SK-N-SH treated with all-trans-retinoic acid at 6 μM for 48 hours (cell line): ENCODE results near the gene HSD3B1.
A peak's percentile ranks its signal among the peaks of the same experiment; 100 is the strongest.

Experiments
- ATAC-seq: fragments of 200-7000 bp; cut with Tn5 transposase; 3 replicates; pipeline ENCODE4 v1.9.1; 2020; ENCODE audit warnings: mild to moderate bottlenecking, moderate library complexity
- ARNTL ChIP-seq: fragments of 450-650 bp; formaldehyde crosslinking; IDR thresholded peaks from 2 replicates; pipeline ENCODE4 v1.5.0; 2020; ENCODE audit warnings: low read depth, mild to moderate bottlenecking, moderate library complexity, borderline replicate concordance
- BACH2 ChIP-seq: fragments of 250-450 bp; sonication (Bioruptor Pico); IDR thresholded peaks from 2 replicates; pipeline ENCODE4 v1.9.0; 2021; ENCODE audit warnings: mild to moderate bottlenecking, borderline replicate concordance
- CSDC2 ChIP-seq: fragments of 250-450 bp; sonication (Bioruptor Pico); IDR thresholded peaks from 2 replicates; pipeline ENCODE4 v1.5.0; 2020; ENCODE audit warnings: mild to moderate bottlenecking, moderate library complexity
- ESRRG ChIP-seq: fragments of 250-450 bp; sonication (Bioruptor Pico); IDR thresholded peaks from 2 replicates; pipeline ENCODE4 v1.6.1; 2021; ENCODE audit warnings: mild to moderate bottlenecking
- OSR1 ChIP-seq: fragments of 250-450 bp; sonication (Bioruptor Pico); IDR thresholded peaks from 2 replicates; pipeline ENCODE4 v1.8.0; 2022; ENCODE audit warnings: moderate library complexity, mild to moderate bottlenecking, inconsistent platforms
- PPARA ChIP-seq: fragments of 250-450 bp; sonication (Bioruptor Pico); IDR thresholded peaks from 2 replicates; pipeline ENCODE4 v1.5.0; 2020; ENCODE audit warnings: mild to moderate bottlenecking, borderline replicate concordance
- RARB ChIP-seq: fragments of 250-450 bp; sonication (Bioruptor Pico); IDR thresholded peaks from 2 replicates; pipeline ENCODE4 v1.8.0; 2021; ENCODE audit warnings: mild to moderate bottlenecking, moderate library complexity
- SNAI2 ChIP-seq: fragments of 250-450 bp; sonication (Bioruptor Pico); IDR thresholded peaks from 2 replicates; pipeline ENCODE4 v1.5.0; 2020; ENCODE audit warnings: mild to moderate bottlenecking, moderate library complexity
- TCF4 ChIP-seq: fragments of 250-450 bp; sonication (Bioruptor Pico); IDR thresholded peaks from 2 replicates; pipeline ENCODE4 v1.8.0; 2021; ENCODE audit warnings: mild to moderate bottlenecking, moderate library complexity, borderline replicate concordance
- TOX ChIP-seq: fragments of 250-450 bp; sonication (Bioruptor Pico); IDR thresholded peaks from 2 replicates; pipeline ENCODE4 v1.8.0; 2021; ENCODE audit warnings: mild to moderate bottlenecking, moderate library complexity, borderline replicate concordance
- ZC3H10 ChIP-seq: fragments of 250-450 bp; sonication (Bioruptor Pico); IDR thresholded peaks from 2 replicates; pipeline ENCODE4 v1.5.1; 2021; ENCODE audit warnings: mild to moderate bottlenecking, moderate library complexity
- ZFP3 ChIP-seq: fragments of 250-450 bp; sonication (Bioruptor Pico); IDR thresholded peaks from 2 replicates; pipeline ENCODE4 v1.5.0; 2020; ENCODE audit warnings: mild to moderate bottlenecking, moderate library complexity
- ZFP30 ChIP-seq: fragments of 450-650 bp; formaldehyde crosslinking; IDR thresholded peaks from 2 replicates; pipeline ENCODE4 v1.5.0; 2022; ENCODE audit warnings: mild to moderate bottlenecking, moderate library complexity
- ZNF565 ChIP-seq: fragments of 450-650 bp; formaldehyde crosslinking; conservative IDR thresholded peaks from 2 replicates; pipeline ENCODE4 v1.5.0; 2020; ENCODE audit warnings: low read depth, mild to moderate bottlenecking, moderate library complexity
- ZNF70 ChIP-seq: fragments of 450-650 bp; formaldehyde crosslinking; IDR thresholded peaks from 2 replicates; pipeline ENCODE4 v1.5.0; 2020; ENCODE audit warnings: mild to moderate bottlenecking, moderate library complexity
- ZNF8 ChIP-seq: fragments of 450-650 bp; formaldehyde crosslinking; IDR thresholded peaks from 2 replicates; pipeline ENCODE4 v1.5.0; 2020; ENCODE audit warnings: mild to moderate bottlenecking, moderate library complexity
- TF ChIP-seq, protein P1 (sequence below): fragments of 250-450 bp; sonication (Bioruptor Pico); IDR thresholded peaks from 2 replicates; pipeline ENCODE4 v1.5.1; 2021; ENCODE audit warnings: mild to moderate bottlenecking, moderate library complexity
- TF ChIP-seq, protein P2 (sequence below): fragments of 250-450 bp; sonication (Bioruptor Pico); IDR thresholded peaks from 2 replicates; pipeline ENCODE4 v1.5.1; 2020; ENCODE audit warnings: low read depth, mild to moderate bottlenecking, moderate library complexity
- TF ChIP-seq, protein P3 (sequence below): fragments of 250-450 bp; sonication (Bioruptor Pico); IDR thresholded peaks from 2 replicates; pipeline ENCODE4 v1.8.0; 2021; ENCODE audit warnings: low read depth, mild to moderate bottlenecking, moderate library complexity, borderline replicate concordance

Gene HSD3B1

DNA sequence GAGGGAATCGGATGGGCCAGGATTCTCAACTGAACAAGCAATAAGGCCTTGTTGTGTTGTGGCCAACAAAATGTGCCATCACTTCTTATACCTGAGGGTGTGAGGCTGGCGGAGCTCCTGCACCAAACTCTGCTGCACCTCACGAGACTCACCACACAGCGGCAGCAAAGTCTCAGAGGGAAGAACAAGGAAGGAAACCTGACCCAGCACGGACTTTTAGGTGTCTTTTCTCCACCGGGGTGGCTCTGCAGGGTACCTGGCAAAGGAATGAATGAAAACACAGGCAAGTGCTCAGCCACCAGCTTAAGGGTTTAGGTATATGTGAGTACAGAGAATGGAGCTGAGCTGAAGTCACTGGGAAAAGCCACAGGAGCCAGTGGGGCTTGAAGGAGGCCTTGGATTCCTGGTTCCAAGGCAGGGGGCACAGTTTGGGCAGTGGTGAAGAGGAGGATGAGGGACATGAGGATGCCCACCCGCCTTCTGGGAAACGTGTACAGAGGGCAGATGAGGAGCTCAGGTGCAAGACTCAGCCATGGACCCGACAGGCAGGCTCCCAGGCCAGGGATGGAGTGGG lies 31.1 kb upstream of the HSD3B1 start:
- peak; percentile 89 for ATAC-seq
- TF ChIP-seq ZNF565 (no peak), ZFP30 (no peak), OSR1 (CRISPR knock-in tag) (no peak), ZC3H10 (CRISPR knock-in tag) (no peak)
- TF ChIP-seq, protein P1, sequence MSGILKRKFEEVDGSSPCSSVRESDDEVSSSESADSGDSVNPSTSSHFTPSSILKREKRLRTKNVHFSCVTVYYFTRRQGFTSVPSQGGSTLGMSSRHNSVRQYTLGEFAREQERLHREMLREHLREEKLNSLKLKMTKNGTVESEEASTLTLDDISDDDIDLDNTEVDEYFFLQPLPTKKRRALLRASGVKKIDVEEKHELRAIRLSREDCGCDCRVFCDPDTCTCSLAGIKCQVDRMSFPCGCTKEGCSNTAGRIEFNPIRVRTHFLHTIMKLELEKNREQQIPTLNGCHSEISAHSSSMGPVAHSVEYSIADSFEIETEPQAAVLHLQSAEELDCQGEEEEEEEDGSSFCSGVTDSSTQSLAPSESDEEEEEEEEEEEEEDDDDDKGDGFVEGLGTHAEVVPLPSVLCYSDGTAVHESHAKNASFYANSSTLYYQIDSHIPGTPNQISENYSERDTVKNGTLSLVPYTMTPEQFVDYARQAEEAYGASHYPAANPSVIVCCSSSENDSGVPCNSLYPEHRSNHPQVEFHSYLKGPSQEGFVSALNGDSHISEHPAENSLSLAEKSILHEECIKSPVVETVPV (CRISPR knock-in tag) = no peak

DNA sequence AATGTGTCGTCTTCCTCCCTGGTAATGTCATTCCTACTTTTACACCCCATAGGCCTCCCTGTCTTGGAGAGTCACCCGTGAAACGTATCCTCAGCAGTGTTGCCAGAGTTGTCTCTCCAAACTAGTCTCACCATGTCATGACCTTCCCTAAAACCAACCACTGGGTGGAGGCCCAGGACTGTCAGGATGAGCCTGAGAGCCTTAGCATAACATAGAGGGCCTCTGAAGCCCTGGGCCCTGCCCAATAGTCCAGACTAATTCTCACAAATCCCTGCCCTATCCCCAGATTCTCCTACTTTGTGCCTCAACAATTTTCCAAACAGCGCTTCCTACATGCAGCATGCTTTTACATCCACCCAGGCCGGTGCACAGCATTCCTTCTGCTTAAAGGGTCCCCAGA lies 29.3 kb upstream of the HSD3B1 start:
- ATAC-seq = no peak
- TF ChIP-seq BACH2 (CRISPR knock-in tag) (no peak), PPARA (CRISPR knock-in tag) (no peak), TOX (CRISPR knock-in tag) (no peak)
- TF ChIP-seq, protein P2, sequence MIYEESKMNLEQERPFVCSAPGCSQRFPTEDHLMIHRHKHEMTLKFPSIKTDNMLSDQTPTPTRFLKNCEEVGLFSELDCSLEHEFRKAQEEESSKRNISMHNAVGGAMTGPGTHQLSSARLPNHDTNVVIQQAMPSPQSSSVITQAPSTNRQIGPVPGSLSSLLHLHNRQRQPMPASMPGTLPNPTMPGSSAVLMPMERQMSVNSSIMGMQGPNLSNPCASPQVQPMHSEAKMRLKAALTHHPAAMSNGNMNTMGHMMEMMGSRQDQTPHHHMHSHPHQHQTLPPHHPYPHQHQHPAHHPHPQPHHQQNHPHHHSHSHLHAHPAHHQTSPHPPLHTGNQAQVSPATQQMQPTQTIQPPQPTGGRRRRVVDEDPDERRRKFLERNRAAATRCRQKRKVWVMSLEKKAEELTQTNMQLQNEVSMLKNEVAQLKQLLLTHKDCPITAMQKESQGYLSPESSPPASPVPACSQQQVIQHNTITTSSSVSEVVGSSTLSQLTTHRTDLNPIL (CRISPR knock-in tag) = no peak
- TF ChIP-seq, protein P1 (CRISPR knock-in tag) = no peak

DNA sequence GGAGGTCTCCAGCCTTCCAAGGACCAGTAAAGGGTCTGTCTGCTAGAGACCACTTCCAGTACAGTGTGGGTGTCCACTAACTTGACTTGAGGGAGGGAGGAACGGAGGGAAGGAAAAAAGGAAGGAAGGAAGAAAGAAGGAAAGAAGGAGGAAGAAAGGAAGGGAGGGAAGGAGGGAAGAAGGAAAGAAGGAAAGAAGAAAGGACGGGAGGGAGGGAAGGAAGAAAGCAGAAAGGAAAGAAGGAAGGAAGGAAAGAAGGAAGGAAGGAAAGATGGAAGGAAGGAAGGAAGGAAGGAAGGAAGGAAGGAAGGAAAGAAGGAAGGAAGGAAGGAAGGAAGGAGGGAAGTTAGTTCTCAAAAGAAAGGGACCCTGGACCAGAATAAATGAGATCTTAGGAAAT lies 26.8 kb upstream of the HSD3B1 start:
- ATAC-seq = no peak
- TF ChIP-seq TOX (CRISPR knock-in tag) = no peak
- no peak for TF ChIP-seq ZNF8 (CRISPR knock-in tag)
- no peak for TF ChIP-seq ZNF70 (CRISPR knock-in tag)
- TF ChIP-seq, protein P1 (CRISPR knock-in tag) = no peak
- TF ChIP-seq OSR1 (CRISPR knock-in tag) = no peak
- no peak for TF ChIP-seq CSDC2
- TF ChIP-seq ZFP3 (CRISPR knock-in tag) = no peak
- TF ChIP-seq, all 23 proteins: peak for 0

DNA sequence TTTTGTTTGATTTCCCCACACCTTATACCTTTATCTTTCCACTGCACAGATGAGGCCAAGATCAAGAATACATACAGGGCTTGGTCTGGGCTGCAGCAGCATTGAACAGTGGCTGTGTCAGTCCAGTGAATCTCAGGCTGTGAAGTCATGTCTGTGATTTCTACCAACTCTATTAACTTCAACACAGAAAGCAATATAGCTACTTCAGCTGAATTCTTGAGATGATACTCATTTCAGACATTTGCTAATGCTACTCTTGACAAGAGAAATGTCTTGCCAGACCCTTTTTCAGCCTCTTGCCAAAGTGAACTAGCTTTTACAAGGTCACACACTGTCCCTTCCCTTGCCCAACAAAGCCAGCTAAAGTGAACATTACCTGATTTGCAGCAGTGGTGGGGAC lies 25.1 kb upstream of the HSD3B1 start:
- ATAC-seq = no peak

DNA sequence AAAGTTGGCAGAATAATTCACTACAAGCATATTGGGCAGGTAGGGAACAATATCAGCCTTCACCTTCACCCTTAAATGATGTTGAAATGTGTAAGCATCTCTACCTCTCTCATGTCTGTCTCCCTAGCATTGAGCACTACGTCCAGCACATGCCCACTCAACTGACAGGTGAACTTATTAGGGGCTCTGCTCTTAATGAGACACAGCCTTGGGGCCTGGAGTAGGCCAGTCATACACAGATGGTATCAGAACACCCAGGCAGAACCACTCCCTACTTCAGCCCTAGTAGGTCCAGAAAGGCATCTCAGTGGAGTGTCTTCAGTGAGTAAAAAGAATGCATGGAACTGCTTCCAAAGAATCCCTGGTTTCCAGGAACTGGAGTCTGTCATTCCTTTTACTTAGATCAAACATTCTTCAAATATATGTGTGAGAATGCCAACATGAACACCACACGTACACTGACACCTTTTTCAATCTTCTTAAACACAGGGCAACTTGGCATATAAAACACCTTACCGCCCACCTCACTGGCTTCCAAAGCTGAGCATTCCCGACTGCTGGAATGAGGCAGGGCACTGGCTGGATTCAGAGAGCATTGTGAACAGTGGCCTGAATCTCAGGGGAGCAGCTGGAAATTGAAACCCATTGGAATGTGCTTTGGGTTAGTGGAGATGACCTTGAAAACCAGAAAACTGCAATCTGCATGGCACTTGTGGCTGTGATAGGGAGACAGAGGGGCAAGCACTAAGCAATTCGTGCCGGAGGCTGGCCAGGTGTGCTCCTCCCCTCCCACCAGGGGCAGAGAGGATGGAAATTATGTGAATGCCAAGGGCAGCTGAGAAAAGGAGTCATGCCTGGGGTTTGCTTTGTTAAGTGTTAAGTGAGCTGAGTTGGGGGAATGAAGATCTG lies 24.2 kb upstream of the HSD3B1 start:
- no peak for ATAC-seq
- no peak for TF ChIP-seq ZFP3 (CRISPR knock-in tag)

More for the DNA sequence above, 25.1 kb upstream of the HSD3B1 start:
- no peak for TF ChIP-seq SNAI2 (CRISPR knock-in tag)

DNA sequence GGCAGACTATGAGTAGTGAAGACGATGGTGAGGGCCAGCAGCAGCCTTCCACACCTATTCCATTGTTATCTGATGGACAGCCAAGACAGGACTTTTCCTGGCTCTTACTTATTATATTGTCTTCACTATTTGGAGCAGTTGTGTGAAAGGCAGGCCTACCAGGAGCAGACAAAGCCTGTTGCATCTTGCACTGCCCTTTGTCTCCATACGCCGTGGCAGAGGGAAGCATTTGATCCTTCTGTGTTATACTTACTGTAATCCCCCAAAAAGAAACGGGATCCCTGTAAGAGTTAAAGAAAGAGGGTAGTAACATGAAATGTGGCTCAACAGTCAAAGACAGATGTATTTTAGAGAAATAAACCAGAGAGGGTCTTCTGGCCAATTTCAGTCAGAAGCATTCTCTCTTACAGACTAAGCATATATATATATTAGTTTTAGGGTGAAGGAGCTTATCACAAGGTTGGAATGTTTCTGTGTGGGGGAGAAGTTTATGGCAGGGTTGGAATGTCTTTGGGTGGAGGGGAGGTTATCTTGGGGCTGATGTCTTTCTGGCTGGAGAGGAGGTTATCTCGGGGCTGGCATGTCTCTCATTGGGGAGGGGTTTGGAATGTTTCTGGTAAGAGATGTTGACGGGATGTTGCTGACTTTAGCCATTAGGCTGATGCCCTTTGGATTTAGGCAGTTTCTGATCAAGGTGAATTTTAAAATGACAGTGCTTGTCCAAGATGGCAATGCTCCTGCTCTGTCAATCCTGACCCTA lies 23.4 kb upstream of the HSD3B1 start:
- no peak for ATAC-seq
- TF ChIP-seq, protein P1 (CRISPR knock-in tag) = no peak
- TF ChIP-seq ZFP3 (CRISPR knock-in tag) (no peak), ESRRG (CRISPR knock-in tag) (no peak), PPARA (CRISPR knock-in tag) (no peak), RARB (CRISPR knock-in tag) (no peak), ARNTL (no peak), OSR1 (CRISPR knock-in tag) (no peak), TCF4 (CRISPR knock-in tag) (no peak)
- TF ChIP-seq, protein P3, sequence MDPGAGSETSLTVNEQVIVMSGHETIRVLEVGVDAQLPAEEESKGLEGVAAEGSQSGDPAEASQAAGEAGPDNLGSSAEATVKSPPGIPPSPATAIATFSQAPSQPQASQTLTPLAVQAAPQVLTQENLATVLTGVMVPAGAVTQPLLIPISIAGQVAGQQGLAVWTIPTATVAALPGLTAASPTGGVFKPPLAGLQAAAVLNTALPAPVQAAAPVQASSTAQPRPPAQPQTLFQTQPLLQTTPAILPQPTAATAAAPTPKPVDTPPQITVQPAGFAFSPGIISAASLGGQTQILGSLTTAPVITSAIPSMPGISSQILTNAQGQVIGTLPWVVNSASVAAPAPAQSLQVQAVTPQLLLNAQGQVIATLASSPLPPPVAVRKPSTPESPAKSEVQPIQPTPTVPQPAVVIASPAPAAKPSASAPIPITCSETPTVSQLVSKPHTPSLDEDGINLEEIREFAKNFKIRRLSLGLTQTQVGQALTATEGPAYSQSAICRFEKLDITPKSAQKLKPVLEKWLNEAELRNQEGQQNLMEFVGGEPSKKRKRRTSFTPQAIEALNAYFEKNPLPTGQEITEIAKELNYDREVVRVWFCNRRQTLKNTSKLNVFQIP = no peak
